ENCODE measurements around the gene SYT17. TPM values are rescaled to one million over a fixed set of nuclear protein-coding genes. Genes with fewer than 3 reads are reported as not detected.

SYT17 gene
- total RNA-seq, 1 donor from 2014 or later = not detected

DNA sequence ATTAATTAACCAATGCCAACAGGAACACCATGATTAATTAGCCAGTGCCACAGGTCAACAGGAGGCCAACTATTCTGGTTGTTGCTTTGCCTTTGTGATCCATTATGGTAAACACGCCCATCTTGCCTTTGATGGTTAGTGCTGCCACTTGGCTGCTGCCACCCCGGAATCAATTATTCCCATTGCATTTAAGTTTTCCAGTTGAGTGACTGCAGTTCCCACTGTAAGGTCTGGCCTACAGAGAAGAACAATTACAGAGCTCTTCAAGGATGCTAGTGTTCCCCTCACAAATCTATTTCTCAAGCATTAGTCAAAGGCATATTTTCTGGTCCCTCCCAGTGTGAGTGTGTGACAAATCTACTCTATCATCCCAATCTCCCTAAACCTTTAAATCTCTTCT, 110.4 kb downstream of the SYT17 start:
- H3K27ac Mint-ChIP-seq (ENCODE audit: unreplicated experiment) = no peak overlapping the region
- TF ChIP-seq, protein P1, sequence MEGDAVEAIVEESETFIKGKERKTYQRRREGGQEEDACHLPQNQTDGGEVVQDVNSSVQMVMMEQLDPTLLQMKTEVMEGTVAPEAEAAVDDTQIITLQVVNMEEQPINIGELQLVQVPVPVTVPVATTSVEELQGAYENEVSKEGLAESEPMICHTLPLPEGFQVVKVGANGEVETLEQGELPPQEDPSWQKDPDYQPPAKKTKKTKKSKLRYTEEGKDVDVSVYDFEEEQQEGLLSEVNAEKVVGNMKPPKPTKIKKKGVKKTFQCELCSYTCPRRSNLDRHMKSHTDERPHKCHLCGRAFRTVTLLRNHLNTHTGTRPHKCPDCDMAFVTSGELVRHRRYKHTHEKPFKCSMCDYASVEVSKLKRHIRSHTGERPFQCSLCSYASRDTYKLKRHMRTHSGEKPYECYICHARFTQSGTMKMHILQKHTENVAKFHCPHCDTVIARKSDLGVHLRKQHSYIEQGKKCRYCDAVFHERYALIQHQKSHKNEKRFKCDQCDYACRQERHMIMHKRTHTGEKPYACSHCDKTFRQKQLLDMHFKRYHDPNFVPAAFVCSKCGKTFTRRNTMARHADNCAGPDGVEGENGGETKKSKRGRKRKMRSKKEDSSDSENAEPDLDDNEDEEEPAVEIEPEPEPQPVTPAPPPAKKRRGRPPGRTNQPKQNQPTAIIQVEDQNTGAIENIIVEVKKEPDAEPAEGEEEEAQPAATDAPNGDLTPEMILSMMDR (IDR thresholded peaks at IDR 0.05) = no peak
- no peak overlapping the region for H3K4me3 Mint-ChIP-seq (ENCODE audit: unreplicated experiment)

DNA sequence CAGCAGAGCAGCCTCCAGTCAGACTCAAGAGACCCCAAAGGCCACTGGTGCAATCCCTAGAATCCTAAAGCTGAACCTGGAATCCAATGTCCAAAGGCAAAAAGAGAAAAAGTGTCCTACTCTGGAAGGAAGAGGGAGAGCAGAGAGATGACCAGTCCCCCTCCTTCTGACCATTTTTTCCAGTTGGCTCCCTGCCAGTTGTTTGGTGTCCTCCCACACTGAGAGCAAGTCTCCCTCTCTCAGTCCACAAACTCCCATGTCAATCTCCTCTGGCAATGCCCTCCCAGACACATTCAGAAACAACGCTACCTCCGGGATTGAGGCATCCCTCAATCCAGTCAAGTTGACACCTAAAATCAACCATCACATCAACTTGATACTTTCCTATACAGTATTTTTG, 113.2 kb downstream of the SYT17 start:
- Mint-ChIP-seq H3K27ac (ENCODE audit: unreplicated experiment) (no peak overlapping the region), H3K9me3 (ENCODE audit: unreplicated experiment) (peaks cover 5% of the 10 kb centered on the region), H3K4me1 (ENCODE audit: unreplicated experiment) (no peaks in the 10 kb centered on the region), H3K36me3 (ENCODE audit: unreplicated experiment) (no peaks in the 10 kb centered on the region), H3K4me3 (ENCODE audit: unreplicated experiment) (no peak overlapping the region), H3K27me3 (ENCODE audit: unreplicated experiment) (no peaks in the 10 kb centered on the region)
- TF ChIP-seq, protein P1 (IDR thresholded peaks at IDR 0.05) = no peak
- no peak for DNase-seq (ENCODE audit: extremely low spot score, unreplicated experiment)

More for the DNA sequence above, 110.4 kb downstream of the SYT17 start:
- H3K27me3 Mint-ChIP-seq (ENCODE audit: unreplicated experiment) = no peaks in the 10 kb centered on the region
- no peaks in the 10 kb centered on the region for H3K4me1 Mint-ChIP-seq (ENCODE audit: unreplicated experiment)
- H3K36me3 Mint-ChIP-seq (ENCODE audit: unreplicated experiment) = no peaks in the 10 kb centered on the region
- no peak for DNase-seq (ENCODE audit: extremely low spot score, unreplicated experiment)
- H3K9me3 Mint-ChIP-seq (ENCODE audit: unreplicated experiment) = peaks cover 5% of the 10 kb centered on the region

DNA sequence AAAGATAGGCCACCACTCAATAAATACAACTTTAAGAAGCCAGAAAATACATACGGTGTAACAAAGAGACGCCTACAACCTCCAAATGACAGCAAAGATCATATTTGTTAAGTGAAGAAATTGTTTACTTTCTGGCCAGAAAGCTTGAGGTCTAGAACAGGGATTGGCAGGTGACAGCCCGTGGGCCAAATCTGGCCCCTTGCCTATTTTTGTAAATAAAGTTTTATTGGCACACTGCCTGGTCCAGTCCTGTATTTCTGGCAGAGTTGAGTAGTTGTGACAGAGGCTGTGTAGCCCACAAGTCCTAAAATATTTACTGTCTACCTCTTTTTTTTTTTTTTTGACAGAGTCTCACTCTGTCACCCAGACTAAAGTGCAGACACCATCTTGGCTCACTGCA, 114.1 kb downstream of the SYT17 start:
- Mint-ChIP-seq H3K9me3 (ENCODE audit: unreplicated experiment) (peaks cover 5% of the 10 kb centered on the region), H3K36me3 (ENCODE audit: unreplicated experiment) (no peaks in the 10 kb centered on the region), H3K4me3 (ENCODE audit: unreplicated experiment) (no peak overlapping the region), H3K27me3 (ENCODE audit: unreplicated experiment) (no peaks in the 10 kb centered on the region), H3K27ac (ENCODE audit: unreplicated experiment) (no peak overlapping the region), H3K4me1 (ENCODE audit: unreplicated experiment) (no peaks in the 10 kb centered on the region)
- TF ChIP-seq, protein P1 (IDR thresholded peaks at IDR 0.05) = no peak
- DNase-seq (ENCODE audit: extremely low spot score, unreplicated experiment) = no peak

DNA sequence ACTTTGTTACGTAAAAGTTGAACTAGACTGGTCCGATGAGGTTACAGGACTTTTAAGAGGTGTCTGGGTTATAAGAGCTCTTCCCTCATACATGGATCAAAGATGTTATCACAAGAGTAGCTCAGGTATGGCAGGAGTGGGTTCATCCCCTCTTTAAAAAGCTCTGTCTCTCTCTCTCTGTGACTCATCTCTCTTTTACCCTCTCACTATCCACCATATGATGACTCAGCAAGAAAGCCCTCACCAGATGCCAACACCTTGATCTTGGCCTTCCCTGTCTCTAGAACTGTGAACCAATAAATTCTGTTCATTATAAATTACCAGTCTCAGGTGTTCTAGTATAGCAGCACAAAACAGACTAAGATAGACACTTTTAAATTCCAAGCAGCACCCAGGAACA, 115.6 kb downstream of the SYT17 start:
- Mint-ChIP-seq H3K36me3 (ENCODE audit: unreplicated experiment) (no peaks in the 10 kb centered on the region), H3K4me1 (ENCODE audit: unreplicated experiment) (no peaks in the 10 kb centered on the region), H3K9me3 (ENCODE audit: unreplicated experiment) (peaks cover 2% of the 10 kb centered on the region), H3K27me3 (ENCODE audit: unreplicated experiment) (no peaks in the 10 kb centered on the region), H3K27ac (ENCODE audit: unreplicated experiment) (no peak overlapping the region), H3K4me3 (ENCODE audit: unreplicated experiment) (no peak overlapping the region)
- TF ChIP-seq, protein P1 (IDR thresholded peaks at IDR 0.05) = no peak
- DNase-seq (ENCODE audit: extremely low spot score, unreplicated experiment) = no peak

DNA sequence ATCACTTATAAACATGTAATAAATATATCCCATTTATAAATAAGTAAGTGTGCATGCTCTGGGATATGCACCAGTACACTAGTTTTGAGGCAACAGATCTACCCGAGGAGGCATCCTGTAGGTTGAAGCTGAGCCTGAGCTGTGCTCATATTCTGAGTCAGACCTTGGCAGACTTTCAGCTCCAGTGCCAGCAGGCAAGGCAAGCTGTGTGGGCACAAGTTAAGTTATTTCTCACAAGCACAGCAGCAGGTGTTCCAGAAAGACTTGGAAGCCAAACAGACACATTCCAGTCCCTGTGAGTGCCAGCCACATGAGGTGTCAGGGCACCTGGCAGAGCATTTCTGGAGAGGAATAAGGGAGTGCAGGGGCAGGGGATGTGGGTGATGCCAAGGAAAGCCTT, 116.2 kb downstream of the SYT17 start:
- Mint-ChIP-seq H3K4me3 (ENCODE audit: unreplicated experiment) (no peak overlapping the region), H3K27me3 (ENCODE audit: unreplicated experiment) (no peaks in the 10 kb centered on the region), H3K9me3 (ENCODE audit: unreplicated experiment) (no peaks in the 10 kb centered on the region), H3K36me3 (ENCODE audit: unreplicated experiment) (no peaks in the 10 kb centered on the region), H3K27ac (ENCODE audit: unreplicated experiment) (no peak overlapping the region), H3K4me1 (ENCODE audit: unreplicated experiment) (no peaks in the 10 kb centered on the region)
- TF ChIP-seq, protein P1 (IDR thresholded peaks at IDR 0.05) = no peak
- no peak for DNase-seq (ENCODE audit: extremely low spot score, unreplicated experiment)

Measured in osteocyte (in vitro differentiated cells).